Gastroesophageal sphincter (tissue), 4 donors: ENCODE results near the gene CHTF18. TPM values are rescaled to one million over a fixed set of nuclear protein-coding genes. Genes with fewer than 3 reads are reported as not detected.
A peak's percentile ranks its signal among the peaks of the same experiment; 100 is the strongest.

Experiments used
- ATAC-seq: fragments of 150-250 bp; one replicate; pipeline ENCODE4 v1.9.1; 2016; ENCODE audit warnings: mild to moderate bottlenecking, moderate library complexity
- H3K27ac ChIP-seq, 4 donors: fragments of 200-600 bp; sonication (generic) in 3 of 4; 1 replicate in 3 of 4; 2 replicates in 1 of 4; pipeline ENCODE4 v1.5.1; 2016 to 2019
- H3K27me3 ChIP-seq: fragments of 200-600 bp; sonication (generic); one replicate; pipeline ENCODE4 v1.5.1; 2019
- H3K36me3 ChIP-seq, 2 donors: fragments of 200-600 bp; sonication (generic); one replicate each; pipeline ENCODE4 v1.5.1; 2019; ENCODE audit warnings: control low read depth in 1 of 2
- H3K4me1 ChIP-seq, 3 donors: fragments of 200-600 bp; sonication (generic); 1 replicate in 2 of 3; 2 replicates in 1 of 3; pipeline ENCODE4 v1.5.1; 2016 to 2019; ENCODE audit warnings: control low read depth in 2 of 3
- H3K4me3 ChIP-seq, 2 donors: fragments of 200-600 bp; sonication (generic); one replicate each; pipeline ENCODE4 v1.5.1; 2019; ENCODE audit warnings: mild to moderate bottlenecking in 1 of 2, moderate library complexity in 1 of 2
- H3K9me3 ChIP-seq, 3 donors: fragments of 200-600 bp; sonication (generic); one replicate each; pipeline ENCODE4 v1.5.1; 2017 to 2019; ENCODE audit warnings: control low read depth in 2 of 3
- CTCF ChIP-seq, 4 experiments: fragments of 200-600 bp in 2 of 4; fragments of 450-650 bp in 2 of 4; sonication (generic) in 1 of 4; IDR thresholded peaks; one replicate each; pipeline ENCODE4 v1.5.1; 2017 to 2019; ENCODE audit warnings: antibody characterized with exemption in 4 of 4, mild to moderate bottlenecking in 2 of 4, moderate library complexity in 2 of 4
- EP300 ChIP-seq: sonication (generic); formaldehyde crosslinking; IDR thresholded peaks from one replicate; pipeline ENCODE4 v1.6.1; 2017; ENCODE audit warnings: antibody characterized with exemption, mild to moderate bottlenecking
- POLR2A ChIP-seq, 2 donors: fragments of 450-650 bp; IDR thresholded peaks; one replicate each; pipeline ENCODE4 v1.6.1; 2017; ENCODE audit warnings: antibody characterized with exemption in 2 of 2, mild to moderate bottlenecking in 2 of 2, moderate library complexity in 1 of 2
- POLR2AphosphoS5 ChIP-seq: sonication (generic); formaldehyde crosslinking; IDR thresholded peaks from one replicate; pipeline ENCODE4 v1.6.1; 2017; ENCODE audit warnings: antibody characterized with exemption
- WGBS, 2 donors: methylation state at CpG; one replicate each; pipeline ENCODE4 v1.1.5; 2018; ENCODE audit warnings: low coverage in 1 of 2; 5-methylcytosine and 5-hydroxymethylcytosine counted together
- total RNA-seq, 4 donors: library from RNA; depleted of rRNA; stranded (reverse); fragments of >200 nt; gene quantifications; one replicate each; pipeline ENCODE4 v1.1.0, GENCODE V29; 2016

Gene CHTF18
- total RNA-seq, 4 donors from 2014 or later, result 4.6 to 10.9 (median 8.3) TPM

DNA sequence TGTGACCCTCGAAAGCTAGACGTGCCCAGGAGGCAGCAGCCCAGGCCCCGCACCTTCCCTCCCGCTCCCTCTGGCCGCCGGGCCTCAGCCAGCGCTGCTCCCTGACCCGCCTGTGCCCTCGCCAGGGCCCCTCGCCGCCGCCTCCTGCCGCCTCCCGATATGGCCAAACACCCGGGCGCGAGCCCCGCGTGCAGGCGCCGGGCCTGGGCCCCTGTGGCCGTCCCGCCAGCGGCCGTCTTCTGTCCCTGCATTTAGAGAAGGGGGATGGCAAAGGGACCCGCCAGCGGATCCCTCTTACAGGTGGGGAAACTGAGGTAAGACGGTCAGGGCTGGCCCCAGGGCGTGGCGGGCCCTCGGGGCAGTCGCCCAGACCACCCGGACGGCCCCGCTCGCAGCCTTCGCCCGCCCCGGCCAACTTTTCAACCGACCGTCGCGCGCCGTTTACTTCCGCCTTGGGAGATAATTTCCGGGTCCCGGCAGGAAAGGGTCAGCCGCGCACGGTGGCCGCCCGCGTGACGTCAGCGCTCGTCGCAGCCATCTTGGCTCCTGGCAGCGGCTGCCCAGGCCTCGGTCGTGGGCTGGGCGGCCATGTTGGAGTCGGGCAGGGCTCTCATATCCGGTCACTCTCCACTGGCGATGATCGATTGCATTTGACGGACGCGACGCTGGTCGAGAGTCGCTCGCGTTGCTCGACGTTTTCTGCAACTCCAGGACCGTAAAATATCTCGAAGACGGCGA lies 19.1 kb downstream of the CHTF18 start:
- Histone ChIP-seq H3K4me1 (peaks cover 0 to 23% (median 0%) of the 10 kb centered on the region in 3 donors), H3K27me3 (peaks cover 56% of the 10 kb centered on the region), H3K27ac (peak overlapping the region; percentile 85 to 93 (median 90)), H3K4me3 (peak overlapping the region; percentile 79 to 81), H3K9me3 (peaks cover 0 to 8% (median 0%) of the 10 kb centered on the region in 3 donors), H3K36me3 (no peaks in the 10 kb centered on the region)
- 0 to 18% methylated on average over 3 to 9 of the region's 80 CpGs for WGBS, 2 donors
- ATAC-seq, result peak; percentile 99
- TF ChIP-seq EP300 (no peak), POLR2A (IDR thresholded peaks at IDR 0.05) (peak; percentile 39 to 70), CTCF (IDR thresholded peaks at IDR 0.05) (no peak), POLR2AphosphoS5 (peak; percentile 32)

- Histone ChIP-seq H3K27ac (peak overlapping the region in 3 of 4 donors; percentile 89 to 93 (median 91)), H3K36me3 (no peaks in the 10 kb centered on the region), H3K9me3 (peaks cover 0 to 10% (median 0%) of the 10 kb centered on the region in 3 donors), H3K4me1 (peaks cover 0 to 24% (median under 1%) of the 10 kb centered on the region in 3 donors), H3K4me3 (peak overlapping the region; percentile 79 to 81), H3K27me3 (peaks cover 56% of the 10 kb centered on the region)
- WGBS, 2 donors, result 15 to 32% methylated on average over 4 to 6 of the region's 19 CpGs
- ATAC-seq, result no peak
- TF ChIP-seq POLR2AphosphoS5 (no peak), CTCF (IDR thresholded peaks at IDR 0.05) (no peak)
Observed at GRCh38 chr16:808085-808386, 19.6 kb downstream of the CHTF18 start.

GRCh38 chr16:813204-813915 lies 24.9 kb downstream of the CHTF18 start:
- no CpG with 5 or more reads among the region's 67 CpGs for WGBS, 2 donors
- no peaks in the 10 kb centered on the region for H3K36me3 ChIP-seq
- peak; percentile 58 for ATAC-seq
- H3K27ac ChIP-seq, result no peak overlapping the region
- peak overlapping the region in 1 of 2 donors; percentile 15 for H3K4me3 ChIP-seq
- H3K9me3 ChIP-seq, result peaks cover 0 to 10% (median 0%) of the 10 kb centered on the region in 3 donors
- peaks cover 0 to 19% (median 12%) of the 10 kb centered on the region in 3 donors for H3K4me1 ChIP-seq
- H3K27me3 ChIP-seq, result peaks cover 84% of the 10 kb centered on the region
- TF ChIP-seq POLR2AphosphoS5 (no peak), CTCF (IDR thresholded peaks at IDR 0.05) (peak in 3 of 4 experiments; percentile 37 to 68 (median 39)), EP300 (no peak), POLR2A (IDR thresholded peaks at IDR 0.05) (no peak)

- H3K27ac ChIP-seq, result no peak overlapping the region
- ATAC-seq, result no peak
- no peaks in the 10 kb centered on the region for H3K36me3 ChIP-seq
- H3K9me3 ChIP-seq, result peaks cover 0 to 10% (median 0%) of the 10 kb centered on the region in 3 donors
- WGBS, 2 donors, result 59% methylated on average over 12 of the region's 22 CpGs; no CpG with 5 or more reads in 1 of the 2 donors
- H3K4me1 ChIP-seq, result peaks cover 0 to 15% (median 12%) of the 10 kb centered on the region in 3 donors
- TF ChIP-seq POLR2A (IDR thresholded peaks at IDR 0.05) (no peak), CTCF (IDR thresholded peaks at IDR 0.05) (no peak), POLR2AphosphoS5 (no peak), EP300 (no peak)
- peaks cover 88% of the 10 kb centered on the region for H3K27me3 ChIP-seq
- no peak overlapping the region for H3K4me3 ChIP-seq
Observed at GRCh38 chr16:813916-814412, 25.5 kb downstream of the CHTF18 start.
